ENCODE data around the gene CHRD. TPM values are rescaled to one million over a fixed set of nuclear protein-coding genes. Genes with fewer than 3 reads are reported as not detected.
A peak's percentile ranks its signal among the peaks of the same experiment; 100 is the strongest.
"Not testable (repeated sequence)": the region's sequence is repeated elsewhere in the genome, so short reads cannot be mapped to it uniquely, and the experiment has no call there.

The CHRD gene
- total RNA-seq, 1 experiment from 2014 or later = 0.42 TPM

DNA sequence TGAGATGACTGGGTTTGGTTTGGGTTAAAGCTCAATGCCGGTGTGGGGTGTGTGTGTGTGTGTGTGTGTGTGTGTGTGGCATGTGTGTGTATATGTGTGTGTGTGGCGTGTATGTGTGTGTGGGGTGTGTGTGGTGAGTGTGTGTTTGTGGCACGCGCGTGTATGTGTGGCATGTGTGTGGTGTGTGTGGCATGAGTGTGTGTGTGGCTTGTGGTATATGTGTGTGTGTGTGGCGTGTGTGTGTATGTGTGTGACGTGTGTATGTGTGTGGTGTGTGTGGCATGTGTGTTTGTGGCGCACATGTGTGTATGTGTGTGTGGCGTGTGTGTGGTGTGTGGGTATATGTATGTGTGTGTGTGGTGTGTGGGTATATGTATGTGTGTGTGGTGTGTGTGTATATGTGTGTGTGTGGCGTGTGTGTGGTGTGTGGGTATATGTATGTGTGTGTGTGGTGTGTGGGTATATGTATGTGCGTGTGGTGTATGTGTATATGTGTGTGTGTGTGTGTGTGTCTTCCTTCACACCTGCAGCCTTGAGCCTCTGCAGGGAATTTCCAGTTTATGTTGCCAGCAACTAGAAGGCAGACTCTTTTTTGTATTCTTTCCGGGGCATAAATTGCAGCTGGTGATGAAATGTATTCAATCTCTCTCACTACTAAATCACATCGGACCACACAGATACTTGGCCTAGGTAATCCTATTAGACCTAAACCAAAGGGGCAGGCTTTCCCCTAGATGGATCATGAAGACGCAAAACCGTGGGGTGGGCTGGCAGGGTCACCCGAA is 34.8 kb downstream of the CHRD start:
- DNase-seq (ENCODE audit: low read depth) = no peak

GRCh38 chr3:184415203-184415490 is 35.3 kb downstream of the CHRD start:
- DNase-seq (ENCODE audit: low read depth) = no peak

DNA sequence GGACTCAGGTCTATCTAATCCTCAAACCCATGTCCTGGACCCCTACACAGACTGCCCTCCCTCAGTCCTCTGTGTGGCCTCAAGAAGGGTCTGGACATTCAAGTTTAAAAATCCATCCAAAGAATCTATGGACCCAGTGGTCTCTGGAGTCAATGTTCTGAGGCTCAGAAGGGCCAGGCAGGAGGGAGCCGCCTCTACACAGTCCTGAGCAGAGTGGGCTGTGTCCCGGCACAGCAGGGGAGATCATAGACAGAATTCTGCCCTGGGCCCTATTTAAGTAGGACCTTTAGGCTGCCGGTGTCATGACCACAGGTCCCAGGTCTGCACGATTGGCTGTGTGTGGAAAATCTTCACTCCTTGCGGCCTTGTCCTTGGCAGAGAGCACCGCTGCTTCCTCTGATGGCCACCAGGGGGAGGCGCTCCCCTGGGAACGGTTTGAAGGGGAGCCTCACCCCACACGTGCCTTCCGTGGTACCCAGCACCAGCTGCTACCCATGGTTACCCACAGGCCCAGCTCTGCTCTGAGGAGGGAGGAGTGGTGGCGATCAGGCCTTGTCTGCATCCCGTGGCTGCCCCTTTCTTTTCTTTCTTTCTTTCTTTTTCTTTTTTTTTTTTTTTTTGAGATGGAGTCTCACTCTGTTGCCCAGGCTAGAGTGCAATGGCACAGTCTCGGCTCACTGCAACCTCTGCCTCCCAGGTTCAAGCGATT is 37.9 kb downstream of the CHRD start:
- peak; percentile 65 for DNase-seq (ENCODE audit: low read depth)

GRCh38 chr3:184419171-184419570 is 39.3 kb downstream of the CHRD start:
- no peak for DNase-seq (ENCODE audit: low read depth)

DNA sequence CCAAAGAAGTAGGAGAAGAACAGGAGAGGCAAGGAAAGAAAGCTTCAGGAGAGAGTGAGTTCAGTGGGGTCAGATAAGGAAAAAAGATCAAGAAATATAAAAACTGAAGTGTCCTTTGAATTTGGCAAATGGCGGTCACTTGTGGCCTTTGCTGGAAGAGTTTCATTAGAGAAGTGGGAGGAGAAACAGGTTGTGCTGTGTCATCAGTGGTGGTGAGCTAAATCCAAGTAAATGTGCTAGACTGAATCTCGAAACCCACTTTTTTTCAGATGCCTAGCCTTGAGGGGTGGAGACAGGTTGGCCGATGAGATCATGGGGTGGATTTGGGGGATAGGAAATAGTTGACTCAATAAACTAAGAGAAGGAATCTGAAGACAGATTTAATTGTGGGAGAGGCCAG is 43.7 kb downstream of the CHRD start:
- no peak for DNase-seq (ENCODE audit: low read depth)

DNA sequence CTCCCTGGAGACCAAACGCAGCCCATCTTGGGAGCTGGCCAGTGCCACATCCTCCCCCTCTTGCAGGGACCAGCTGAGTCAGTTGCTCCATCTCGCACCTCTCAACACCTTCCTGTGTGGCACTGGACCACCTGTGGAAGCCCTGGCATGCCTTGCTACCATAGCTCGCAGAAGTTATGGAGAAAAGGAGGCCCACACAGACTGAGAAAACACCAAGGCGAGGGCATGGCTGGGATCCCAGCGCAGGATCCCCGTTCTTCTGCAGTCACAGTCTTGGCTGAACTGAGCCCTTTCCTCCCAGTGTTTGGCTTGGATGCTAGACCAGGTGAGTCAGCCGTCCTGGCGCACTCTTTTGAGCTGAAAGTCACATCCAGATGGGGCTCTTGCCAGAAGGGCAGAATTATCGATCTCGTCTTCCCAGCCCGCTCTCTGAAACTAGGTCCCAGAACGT is 46.9 kb downstream of the CHRD start:
- DNase-seq (ENCODE audit: low read depth) = peak; percentile 29

- no peak for DNase-seq (ENCODE audit: low read depth)
Observed at GRCh38 chr3:184428561-184429175, 48.8 kb downstream of the CHRD start.

- DNase-seq (ENCODE audit: low read depth) = no peak
Observed at GRCh38 chr3:184429786-184430185, 49.9 kb downstream of the CHRD start.

DNA sequence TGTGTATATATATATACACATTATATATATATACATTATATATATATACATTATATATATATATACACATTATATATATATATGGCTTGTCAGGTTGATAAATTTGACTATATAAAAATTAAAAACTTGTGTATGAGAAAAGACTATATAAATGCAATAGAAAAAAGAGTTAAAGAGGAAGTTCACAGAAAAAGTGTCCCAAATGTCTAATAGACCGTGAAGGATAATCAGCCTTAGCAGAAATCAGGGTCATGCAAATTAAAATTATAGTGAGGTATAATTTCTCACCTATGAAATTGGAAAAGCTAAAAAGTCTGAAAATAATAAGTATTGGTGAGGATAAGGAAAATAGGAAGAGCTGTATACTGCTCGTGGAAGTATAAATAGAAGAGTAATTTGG is 51.1 kb downstream of the CHRD start:
- DNase-seq (ENCODE audit: low read depth) = no peak

DNA sequence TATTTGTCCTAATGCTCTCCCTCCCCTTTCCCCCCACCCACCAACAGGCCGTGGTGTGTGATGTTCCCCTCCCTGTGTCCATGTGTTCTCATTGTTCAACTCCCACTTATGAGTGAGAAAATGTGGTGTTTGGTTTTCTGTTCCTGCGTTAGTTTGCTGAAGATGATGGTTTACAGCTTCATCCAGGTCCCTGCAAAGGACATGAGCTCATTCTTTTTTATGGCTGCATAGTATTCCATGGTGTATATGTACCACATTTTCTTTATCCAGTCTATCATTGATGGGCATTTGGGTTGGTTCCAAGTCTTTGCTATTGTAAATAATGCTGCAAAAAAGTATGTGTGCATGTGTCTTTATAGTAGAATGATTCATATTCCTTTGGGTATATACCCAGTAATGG is 53.3 kb downstream of the CHRD start:
- DNase-seq (ENCODE audit: low read depth) = not testable (repeated sequence)

GRCh38 chr3:184439096-184439495 is 59.2 kb downstream of the CHRD start:
- DNase-seq (ENCODE audit: low read depth) = no peak

Other genes starting within 250 kb of the CHRD start
- gene EIF2B5, start 244.7 kb upstream of the CHRD start, total RNA-seq (2014; rRNA removed; shearing (Covaris generic)) = 29.4 and 43.6 TPM in 2 replicates
- 21.2 and 30.3 TPM in 2 replicates for gene DVL3, start 224.7 kb upstream of the CHRD start, total RNA-seq (2014; rRNA removed; shearing (Covaris generic))
- 676 and 795 TPM in 2 replicates for gene AP2M1, start 205.2 kb upstream of the CHRD start, total RNA-seq (2014; rRNA removed; shearing (Covaris generic))
- gene ABCF3, start 193.9 kb upstream of the CHRD start, total RNA-seq (2014; rRNA removed; shearing (Covaris generic)) = 27.4 and 43.4 TPM in 2 replicates
- gene VWA5B2, start 150.5 kb upstream of the CHRD start, total RNA-seq (2014; rRNA removed; shearing (Covaris generic)) = not detected in 2 replicates
- gene ALG3, start 131.1 kb upstream of the CHRD start, total RNA-seq (2014; rRNA removed; shearing (Covaris generic)) = 127 and 132 TPM in 2 replicates
- gene EEF1AKMT4, start 130.4 kb upstream of the CHRD start, total RNA-seq (2014; rRNA removed; shearing (Covaris generic)) = 9.7 and 9.9 TPM in 2 replicates
- 1.1 TPM in 1 of 2 replicates, not detected in the other for gene CAMK2N2, start 118.5 kb upstream of the CHRD start, total RNA-seq (2014; rRNA removed; shearing (Covaris generic))
- not detected in 2 replicates for gene ECE2, start 104.0 kb upstream of the CHRD start, total RNA-seq (2014; rRNA removed; shearing (Covaris generic))
- 902 and 1,026 TPM in 2 replicates for gene PSMD2, start 80.8 kb upstream of the CHRD start, total RNA-seq (2014; rRNA removed; shearing (Covaris generic))
- 231 and 422 TPM in 2 replicates for gene EIF4G1, start 65.4 kb upstream of the CHRD start, total RNA-seq (2014; rRNA removed; shearing (Covaris generic))
- gene FAM131A, start 42.5 kb upstream of the CHRD start, total RNA-seq (2014; rRNA removed; shearing (Covaris generic)) = 14.1 and 24.6 TPM in 2 replicates
- 2.5 and 4.9 TPM in 2 replicates for gene CLCN2, start 18.4 kb upstream of the CHRD start, total RNA-seq (2014; rRNA removed; shearing (Covaris generic))
- gene POLR2H, start 18.3 kb upstream of the CHRD start, total RNA-seq (2014; rRNA removed; shearing (Covaris generic)) = 162 and 196 TPM in 2 replicates
- gene THPO, start 1.8 kb upstream of the CHRD start, total RNA-seq (2014; rRNA removed; shearing (Covaris generic)) = not detected in 2 replicates
- 1.1 and 1.2 TPM in 2 replicates for gene EPHB3, start 181.7 kb downstream of the CHRD start, total RNA-seq (2014; rRNA removed; shearing (Covaris generic))

All from M059J (cell line).